IPS-NIHi7 (cell line): Measurements from ENCODE around the gene PPEF1.
"Not testable (repeated sequence)": the region's sequence is repeated elsewhere in the genome, so short reads cannot be mapped to it uniquely, and the experiment has no call there.

Experiments
- DNase-seq: peaks from one replicate; pipeline ENCODE4 v3.0.0; 2012; ENCODE audit warnings: mixed read lengths; ENCODE audit errors: extremely low spot score

Gene PPEF1

DNA sequence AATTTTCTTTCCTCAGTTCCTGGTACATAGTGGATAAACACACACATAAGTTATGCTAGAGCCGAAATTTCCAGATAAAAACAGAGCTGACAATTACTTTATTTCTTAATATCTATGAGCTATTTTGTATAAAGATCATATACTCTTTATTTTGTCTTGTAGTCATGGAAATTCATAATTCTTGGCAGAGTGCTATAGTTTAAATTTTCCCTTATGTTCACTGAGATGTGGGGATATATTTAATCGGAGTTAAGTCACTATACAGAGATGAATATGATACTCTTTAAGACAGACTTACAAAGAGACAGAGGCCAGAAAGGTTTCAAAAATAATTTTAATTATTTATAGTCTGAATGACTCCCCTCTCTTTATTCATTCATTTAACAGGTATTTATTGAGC is 89.7 kb downstream of the PPEF1 start:
- no peak for DNase-seq

- no peak for DNase-seq
These were observed 92.5 kb downstream of the PPEF1 start for GRCh38 chrX:18799911-18800310.

- no peak for DNase-seq
These were observed 102.2 kb downstream of the PPEF1 start for GRCh38 chrX:18809641-18810040.

DNA sequence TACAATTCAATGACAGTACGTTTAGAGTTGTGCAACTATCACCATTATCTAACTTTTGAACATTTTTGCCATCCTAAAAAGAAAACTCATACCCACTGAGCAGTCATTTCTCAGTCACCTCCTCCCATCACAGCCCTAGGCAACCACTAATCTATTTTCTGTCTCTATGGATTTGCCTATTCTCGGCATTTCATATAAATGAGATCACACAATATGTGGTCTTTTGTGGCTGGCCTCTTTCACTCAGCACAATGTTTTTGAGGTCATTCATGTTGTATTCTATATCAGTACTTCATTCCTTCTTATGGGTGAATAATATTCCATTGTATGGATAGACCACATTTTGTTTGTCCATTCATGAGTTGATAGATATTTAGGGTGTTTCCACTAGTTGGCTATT is 103.0 kb downstream of the PPEF1 start:
- no peak for DNase-seq

GRCh38 chrX:18825375-18825774 is 117.9 kb downstream of the PPEF1 start:
- no peak for DNase-seq

- DNase-seq: no peak
These were observed 121.5 kb downstream of the PPEF1 start for GRCh38 chrX:18828832-18829404.

- no peak for DNase-seq
These were observed 125.8 kb downstream of the PPEF1 start for GRCh38 chrX:18833071-18833731.

- not testable (repeated sequence) for DNase-seq
These were observed 140.5 kb downstream of the PPEF1 start for GRCh38 chrX:18847901-18848300.

GRCh38 chrX:18855919-18856644 is 148.6 kb downstream of the PPEF1 start:
- DNase-seq: no peak

- no peak for DNase-seq
These were observed 149.2 kb downstream of the PPEF1 start for GRCh38 chrX:18856645-18856997.

- no peak for DNase-seq
These were observed 154.1 kb downstream of the PPEF1 start for GRCh38 chrX:18861511-18861910.

DNA sequence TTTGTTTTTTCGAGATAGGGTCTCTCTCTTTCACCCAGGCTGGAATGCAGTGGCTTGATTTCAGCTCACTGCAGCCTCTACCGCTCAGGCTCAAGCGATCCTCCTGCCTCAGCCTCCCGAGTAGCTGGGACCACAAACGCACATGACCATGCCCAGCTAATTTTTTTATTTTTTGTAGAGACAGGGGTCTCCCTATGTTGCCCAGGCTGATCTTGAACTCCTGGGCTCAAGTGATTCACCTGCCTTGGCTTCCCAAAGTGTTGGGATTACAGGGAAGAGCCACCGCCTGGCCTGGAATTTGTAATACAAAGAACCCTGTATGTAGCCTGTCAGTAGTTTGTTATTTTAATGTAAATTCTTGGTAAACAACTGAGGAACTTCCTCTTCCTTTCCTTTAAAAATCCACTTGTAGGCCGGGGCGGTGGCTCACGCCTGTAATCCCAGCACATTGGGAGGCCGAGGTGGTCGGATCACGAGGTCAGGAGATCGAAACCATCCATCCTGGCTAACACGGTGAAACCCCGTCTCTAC is 157.0 kb downstream of the PPEF1 start:
- DNase-seq: no peak

DNA sequence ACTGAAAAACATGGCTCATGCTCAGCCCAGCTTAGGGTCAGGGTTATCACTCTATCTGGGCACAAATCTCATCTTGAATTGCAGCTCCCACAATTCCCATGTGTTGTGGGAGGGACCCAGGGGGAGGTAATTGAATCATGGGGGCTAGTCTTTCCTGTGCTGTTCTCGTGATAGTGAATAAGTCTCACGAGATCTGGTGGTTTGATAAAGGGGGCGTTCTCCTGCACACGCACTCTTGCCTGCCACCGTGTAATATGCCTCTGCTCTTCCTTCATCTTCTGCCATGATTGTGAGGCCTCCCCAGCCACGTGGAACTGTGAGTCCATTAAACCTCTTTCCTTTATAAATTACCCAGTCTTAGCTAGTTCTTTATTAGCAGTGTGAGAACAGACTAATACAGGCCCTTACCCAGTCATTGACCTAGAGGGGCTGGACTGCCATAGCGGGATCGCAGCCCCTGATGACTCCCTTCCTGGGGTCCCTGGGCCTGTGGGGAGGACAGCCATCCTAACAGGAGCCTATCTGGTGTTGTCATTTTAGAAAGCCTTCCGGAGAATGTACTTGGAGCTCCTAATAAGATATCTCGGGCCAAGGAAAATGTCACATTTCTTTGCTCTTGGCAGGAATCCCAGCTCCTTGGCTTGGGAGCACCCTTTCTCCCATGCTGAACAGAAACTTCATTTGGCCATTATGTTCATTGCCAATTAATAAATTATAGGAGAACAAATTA is 163.9 kb downstream of the PPEF1 start:
- no peak for DNase-seq

GRCh38 chrX:18871970-18872369 is 164.5 kb downstream of the PPEF1 start:
- DNase-seq: no peak

DNA sequence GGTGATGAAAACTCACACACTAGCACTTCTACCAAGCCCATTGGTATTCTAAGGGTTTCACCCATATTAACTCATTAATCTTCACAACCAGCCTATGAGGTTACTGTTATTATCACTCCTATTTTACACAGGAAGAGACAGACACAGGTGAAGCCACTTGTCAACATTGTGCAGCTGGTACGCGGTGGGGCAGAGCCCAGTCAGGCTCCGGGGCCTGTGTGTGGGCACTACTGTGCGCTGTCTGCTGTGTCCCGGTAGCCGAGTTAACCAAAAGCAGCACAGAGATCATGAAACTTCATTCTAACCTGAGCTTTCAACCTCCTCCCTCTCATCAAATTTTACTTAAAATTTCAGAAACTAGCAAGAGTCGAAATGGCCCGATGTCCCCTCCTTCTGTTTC is 165.2 kb downstream of the PPEF1 start:
- DNase-seq: no peak

- DNase-seq: no peak
These were observed 165.8 kb downstream of the PPEF1 start for GRCh38 chrX:18873189-18873791.

- DNase-seq: no peak
These were observed 166.4 kb downstream of the PPEF1 start for GRCh38 chrX:18873836-18874235.

GRCh38 chrX:18874560-18875255 is 167.3 kb downstream of the PPEF1 start:
- no peak for DNase-seq

DNA sequence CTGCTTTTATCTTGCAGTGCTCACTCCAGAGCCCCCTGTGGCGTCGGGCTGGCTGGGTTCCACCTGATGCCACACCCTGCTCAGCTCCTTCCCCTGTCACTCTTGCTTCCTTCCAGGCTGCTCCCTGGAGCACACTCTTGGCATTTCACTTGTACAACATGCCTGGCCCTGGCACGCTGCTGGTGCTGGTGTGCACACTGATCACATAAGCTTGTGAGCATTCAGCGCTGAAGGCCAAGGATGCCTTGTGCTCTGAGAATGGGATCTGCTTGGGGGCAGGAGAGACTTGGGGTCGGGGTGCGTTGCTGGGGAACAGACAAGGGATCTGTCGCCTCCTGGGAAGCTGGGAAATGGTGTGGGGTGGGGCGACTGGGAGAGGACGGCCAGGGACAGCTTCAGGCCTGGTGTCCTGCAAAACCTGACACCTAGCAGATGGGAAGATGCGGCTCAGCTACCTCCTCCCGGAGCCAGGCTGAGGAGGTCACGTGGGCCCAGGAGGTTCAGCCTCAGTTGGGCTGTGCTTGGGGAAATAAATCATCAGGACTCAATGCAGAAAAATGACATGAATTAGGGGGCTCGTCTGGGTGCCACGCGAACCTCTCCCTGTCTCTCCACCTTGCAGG is 167.9 kb downstream of the PPEF1 start:
- no peak for DNase-seq

- no peak for DNase-seq
These were observed 170.0 kb downstream of the PPEF1 start for GRCh38 chrX:18877469-18877868.
